Superior temporal gyrus (tissue), 1 donor: ENCODE measurements around the gene SPATA46.
"Not testable (repeated sequence)": the region's sequence is repeated elsewhere in the genome, so short reads cannot be mapped to it uniquely, and the experiment has no call there.

Source experiments
- DNase-seq: peaks from one replicate; pipeline ENCODE4 v3.0.0-alpha.2; 2016; ENCODE audit errors: extremely low spot score

Gene SPATA46

GRCh38 chr1:162357681-162358266 lies 18.9 kb downstream of the SPATA46 start:
- DNase-seq = no peak

- no peak for DNase-seq
Measured at GRCh38 chr1:162353702-162354101, 23.0 kb downstream of the SPATA46 start.

GRCh38 chr1:162353078-162353477 lies 23.6 kb downstream of the SPATA46 start:
- DNase-seq = no peak

- not testable (repeated sequence) for DNase-seq
Measured at GRCh38 chr1:162351874-162352273, 24.8 kb downstream of the SPATA46 start.

GRCh38 chr1:162351246-162351842 lies 25.3 kb downstream of the SPATA46 start:
- DNase-seq = no peak

GRCh38 chr1:162349635-162350330 lies 26.9 kb downstream of the SPATA46 start:
- no peak for DNase-seq

GRCh38 chr1:162347281-162347680 lies 29.4 kb downstream of the SPATA46 start:
- DNase-seq = no peak

GRCh38 chr1:162343470-162343869 lies 33.2 kb downstream of the SPATA46 start:
- no peak for DNase-seq

- no peak for DNase-seq
Measured at GRCh38 chr1:162342452-162342983, 34.1 kb downstream of the SPATA46 start.

GRCh38 chr1:162336621-162337285 lies 39.9 kb downstream of the SPATA46 start:
- DNase-seq = no peak

- DNase-seq = no peak
Measured at GRCh38 chr1:162335126-162335525, 41.5 kb downstream of the SPATA46 start.

GRCh38 chr1:162333991-162334390 lies 42.7 kb downstream of the SPATA46 start:
- DNase-seq = no peak

GRCh38 chr1:162329826-162330225 lies 46.8 kb downstream of the SPATA46 start:
- no peak for DNase-seq

GRCh38 chr1:162328512-162328911 lies 48.1 kb downstream of the SPATA46 start:
- DNase-seq = no peak

GRCh38 chr1:162327788-162328165 lies 48.9 kb downstream of the SPATA46 start:
- no peak for DNase-seq

- no peak for DNase-seq
Measured at GRCh38 chr1:162327144-162327787, 49.4 kb downstream of the SPATA46 start.

- DNase-seq = no peak
Measured at GRCh38 chr1:162326559-162326958, 50.1 kb downstream of the SPATA46 start.

GRCh38 chr1:162324396-162324795 lies 52.3 kb downstream of the SPATA46 start:
- no peak for DNase-seq
